T-helper 22 cell (primary cell): Measurements from ENCODE around the gene MED8.
A peak's percentile ranks its signal among the peaks of the same experiment; 100 is the strongest.
"Not testable (repeated sequence)": the region's sequence is repeated elsewhere in the genome, so short reads cannot be mapped to it uniquely, and the experiment has no call there.

Experiments
- DNase-seq: peaks from one replicate; pipeline ENCODE4 v3.0.0-alpha.2; 2020; ENCODE audit warnings: low read depth

Gene MED8

DNA sequence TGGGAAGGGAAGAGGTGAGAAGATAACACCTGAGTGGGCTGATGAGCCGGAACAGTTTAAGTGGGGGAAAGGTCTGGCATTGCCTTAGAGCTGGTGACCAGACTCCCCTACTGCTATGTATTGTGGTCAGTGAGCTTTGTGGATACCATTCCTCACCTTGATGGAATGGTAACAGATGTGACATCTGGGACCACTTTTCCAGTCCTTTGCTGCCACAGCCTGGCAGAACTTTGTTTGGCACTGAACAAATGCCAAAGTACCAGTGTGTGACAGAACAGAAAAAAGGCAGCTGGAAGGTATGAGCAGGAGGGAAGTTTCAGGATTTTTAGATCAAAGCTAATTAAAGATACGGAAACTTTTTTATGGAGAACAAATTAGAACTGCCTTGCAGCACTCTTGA, 6.2 kb downstream of the MED8 start:
- DNase-seq = no peak

DNA sequence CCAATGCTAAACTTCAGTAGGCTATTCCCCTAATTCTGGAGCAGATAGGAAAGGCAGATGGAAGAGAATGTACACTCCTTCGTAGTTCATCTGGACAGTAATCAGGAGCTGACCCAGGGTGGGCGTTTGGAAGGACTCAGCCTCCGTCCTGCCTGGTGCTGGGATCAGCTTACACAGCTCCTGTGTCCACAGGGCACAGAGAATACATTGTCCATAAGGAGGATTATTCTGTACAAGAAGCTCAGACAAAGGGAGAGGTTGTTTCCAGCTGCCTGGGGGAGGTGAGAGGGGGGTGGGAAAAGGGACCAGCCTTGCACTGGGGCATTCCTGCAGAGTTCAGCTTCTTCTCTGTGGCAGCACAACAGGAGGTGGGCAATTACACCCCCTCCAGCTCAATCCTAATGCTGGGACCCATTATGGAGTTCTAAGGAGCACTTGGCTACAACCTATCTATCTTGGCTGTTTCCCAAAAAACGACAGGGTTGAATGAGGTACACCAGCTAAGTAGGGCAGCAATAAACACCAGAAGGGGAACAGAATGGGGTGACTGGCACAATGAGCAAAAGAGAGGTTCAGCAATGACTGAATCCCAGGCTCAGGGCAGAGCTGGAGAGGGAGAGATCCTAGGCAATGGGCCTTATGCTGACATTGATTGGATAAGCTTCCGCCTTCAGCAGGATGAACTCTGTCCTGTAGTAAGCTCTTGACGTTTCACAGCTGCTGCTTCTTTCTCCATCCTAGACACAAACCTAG, 7.4 kb downstream of the MED8 start:
- DNase-seq = no peak

- no peak for DNase-seq
Observed at GRCh38 chr1:43381612-43382011, 8.0 kb downstream of the MED8 start.

DNA sequence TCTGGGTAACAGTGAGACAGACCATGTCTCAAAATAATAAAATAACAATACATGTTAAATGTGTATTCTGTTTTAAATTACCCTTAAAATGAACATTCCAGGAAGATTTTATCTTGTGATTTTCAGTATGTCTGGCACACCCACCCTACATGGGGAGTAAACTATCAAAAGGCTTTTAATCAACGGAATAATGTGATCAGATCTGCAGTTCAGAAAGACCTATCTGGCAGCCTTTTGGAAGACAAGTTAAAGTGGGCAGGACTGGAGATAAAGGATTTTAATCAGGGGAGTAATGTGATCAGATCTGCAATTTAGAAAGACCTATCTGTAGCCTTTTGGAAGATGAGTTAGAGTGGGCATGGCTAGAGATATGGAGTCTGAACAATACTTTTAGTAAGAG, 10.1 kb downstream of the MED8 start:
- DNase-seq = no peak

GRCh38 chr1:43377831-43378230, 11.8 kb downstream of the MED8 start:
- no peak for DNase-seq

GRCh38 chr1:43376723-43377235, 12.8 kb downstream of the MED8 start:
- no peak for DNase-seq

GRCh38 chr1:43373066-43373940, 16.3 kb downstream of the MED8 start:
- DNase-seq = no peak

GRCh38 chr1:43372172-43372571, 17.4 kb downstream of the MED8 start:
- no peak for DNase-seq

DNA sequence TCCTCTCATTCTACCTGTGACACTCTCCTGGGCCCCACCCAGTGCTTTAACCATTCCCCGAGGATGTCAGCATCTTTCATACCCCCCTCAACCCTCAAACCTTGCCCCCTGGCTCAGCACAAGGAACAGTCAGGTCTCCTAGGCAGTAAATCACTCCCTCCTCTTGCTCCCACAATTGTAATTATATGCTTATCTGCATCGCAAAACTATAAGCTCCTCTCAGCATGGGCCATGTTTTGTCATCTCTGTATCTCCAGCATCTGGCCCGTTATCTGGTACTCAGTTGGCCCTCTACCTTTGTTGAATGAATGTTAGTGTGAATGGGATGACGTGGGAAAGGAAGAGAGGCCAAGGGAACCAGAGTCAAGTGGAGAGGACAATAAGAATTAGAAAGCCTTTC, 19.0 kb downstream of the MED8 start:
- DNase-seq = no peak

DNA sequence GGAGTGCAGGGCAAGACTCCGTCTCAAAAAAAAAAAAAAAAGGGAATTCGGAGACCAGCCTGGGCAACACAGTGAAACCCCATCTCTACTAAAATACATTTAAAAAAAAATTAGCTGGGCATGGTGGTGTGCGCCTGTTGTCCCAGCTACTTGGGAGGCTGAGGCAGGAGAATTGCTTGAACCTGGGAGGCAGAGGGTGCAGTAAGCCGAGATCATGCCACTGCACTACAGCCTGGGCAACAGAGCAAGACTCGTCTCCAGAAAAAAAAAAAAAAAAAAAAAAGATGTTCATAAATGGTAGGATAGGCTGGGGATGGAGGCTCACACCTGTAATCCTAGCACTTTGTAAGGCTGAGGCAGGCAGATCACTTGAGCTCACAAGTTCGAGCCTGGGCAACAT, 19.8 kb downstream of the MED8 start:
- DNase-seq = not testable (repeated sequence)

DNA sequence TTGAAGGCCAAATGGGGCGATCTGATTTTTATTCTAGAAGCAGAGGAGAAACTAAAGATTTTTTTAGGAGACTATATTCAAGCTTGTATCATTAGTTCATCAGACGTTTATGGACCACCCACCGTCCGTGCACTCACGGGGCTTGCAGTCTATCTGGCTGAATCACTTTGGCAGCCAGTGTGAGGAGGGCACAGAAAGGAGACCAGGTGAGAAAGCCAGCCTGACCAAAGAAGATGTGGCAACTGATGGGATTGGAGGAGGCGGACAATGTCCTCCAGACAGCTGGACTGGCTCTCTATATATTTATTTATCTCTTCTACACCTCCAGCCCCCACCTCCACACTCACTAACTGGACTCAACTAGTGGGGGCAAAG, 21.0 kb downstream of the MED8 start:
- DNase-seq = no peak

DNA sequence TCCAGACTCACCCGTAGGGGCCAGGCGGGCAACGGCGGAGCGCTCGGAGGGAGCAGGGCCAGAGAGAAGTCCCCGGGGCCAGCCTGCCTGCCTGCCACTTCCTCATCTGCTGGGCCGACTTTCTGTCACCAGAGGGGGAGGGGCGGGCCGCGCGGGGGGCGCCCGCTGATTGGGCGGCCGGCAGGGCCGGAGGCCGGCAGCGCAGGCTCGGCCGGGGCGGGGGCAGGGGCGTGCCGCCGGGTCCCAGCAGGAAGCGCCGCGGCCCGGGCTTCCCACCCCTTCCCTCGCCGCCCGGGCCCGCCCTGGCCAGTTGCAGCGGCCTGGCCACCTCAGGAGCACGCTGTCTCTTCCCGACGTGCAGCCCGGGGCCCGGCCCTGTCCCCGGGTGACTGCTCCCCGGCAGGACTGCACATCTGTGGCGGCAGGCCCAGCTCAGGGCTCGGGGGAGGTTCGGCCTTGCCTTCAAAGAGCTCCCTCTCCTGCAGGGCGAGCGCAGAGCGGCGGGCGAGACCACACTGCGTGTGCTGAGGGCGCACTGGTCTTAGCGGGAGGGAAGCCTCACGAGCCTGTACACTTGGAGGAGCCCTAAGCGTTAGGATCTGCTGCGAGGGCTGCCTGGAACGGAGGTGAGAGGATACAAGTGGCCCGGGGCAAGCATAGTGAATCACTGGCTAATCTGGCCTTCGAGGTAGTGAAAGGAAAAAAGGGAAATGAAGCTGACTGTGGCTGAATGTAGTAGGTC, 21.5 kb downstream of the MED8 start, which contains the start of gene ELOVL1:
TSS of gene ELOVL1 (minus strand) at position 108 of the 742 bp plus-strand sequence. CDS start 2,402 bp downstream, outside the sequence.
- peak; percentile 75 for DNase-seq

GRCh38 chr1:43367026-43367903, 22.3 kb downstream of the MED8 start:
- DNase-seq = no peak

DNA sequence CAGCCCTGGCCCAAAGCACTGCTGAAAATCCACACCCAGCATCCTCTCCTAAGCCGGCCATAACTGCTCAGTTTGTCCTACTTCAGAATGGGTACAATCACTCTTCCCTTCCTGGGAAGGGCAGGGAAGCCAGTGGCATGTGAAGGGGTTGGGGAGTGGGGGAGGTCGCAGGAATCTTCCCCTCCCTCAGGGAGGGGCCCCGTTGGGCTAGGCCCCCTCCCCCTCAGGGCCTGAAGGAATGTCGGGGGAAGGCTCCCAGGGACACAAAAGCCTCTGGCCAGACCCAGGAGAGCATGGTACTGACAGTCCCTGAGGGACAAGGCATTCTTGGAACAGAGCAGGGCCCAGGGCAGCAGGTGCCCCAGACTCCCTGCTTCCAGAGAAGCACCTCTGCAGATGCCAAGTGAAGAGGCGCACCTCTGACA, 23.0 kb downstream of the MED8 start:
- no peak for DNase-seq

DNA sequence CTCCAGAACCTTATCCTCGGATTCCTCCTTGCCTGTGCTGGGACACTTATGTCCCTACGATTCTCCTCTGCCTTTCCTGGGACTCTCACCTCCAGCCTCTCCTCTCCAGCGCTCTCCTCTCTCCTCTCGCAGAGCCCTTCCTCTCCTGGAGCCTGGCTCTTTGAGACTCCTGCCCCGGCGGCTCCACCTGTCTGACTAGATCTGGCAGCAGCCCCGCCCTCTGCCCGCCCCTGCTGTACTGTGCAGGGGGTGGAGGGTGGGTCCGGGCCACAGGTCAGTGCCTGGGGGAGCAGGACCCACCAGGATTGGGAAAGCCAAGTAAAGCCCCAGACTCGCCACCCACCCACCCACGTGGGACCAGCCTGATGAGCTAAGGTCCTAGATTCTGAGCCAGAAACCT, 23.4 kb downstream of the MED8 start:
- no peak for DNase-seq

DNA sequence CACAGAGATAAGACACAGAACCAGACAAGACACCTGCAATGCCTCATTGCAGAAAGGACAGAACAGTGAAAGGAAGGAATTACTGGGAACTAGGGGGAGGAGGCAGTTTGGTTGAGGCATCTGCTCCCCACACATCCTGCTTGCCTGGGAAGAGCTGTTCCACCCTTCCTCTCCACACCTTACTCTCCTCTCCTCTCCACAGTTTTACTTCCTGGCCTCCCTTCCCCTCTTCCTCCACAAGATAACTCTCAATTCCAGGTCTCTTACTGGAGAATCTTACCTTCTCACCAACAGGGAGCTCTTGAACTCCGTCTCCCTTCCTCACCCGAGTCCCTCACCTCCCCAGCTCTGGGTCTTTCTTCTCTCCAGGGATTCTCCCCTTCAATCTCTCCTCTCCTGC, 23.9 kb downstream of the MED8 start:
- no peak for DNase-seq

DNA sequence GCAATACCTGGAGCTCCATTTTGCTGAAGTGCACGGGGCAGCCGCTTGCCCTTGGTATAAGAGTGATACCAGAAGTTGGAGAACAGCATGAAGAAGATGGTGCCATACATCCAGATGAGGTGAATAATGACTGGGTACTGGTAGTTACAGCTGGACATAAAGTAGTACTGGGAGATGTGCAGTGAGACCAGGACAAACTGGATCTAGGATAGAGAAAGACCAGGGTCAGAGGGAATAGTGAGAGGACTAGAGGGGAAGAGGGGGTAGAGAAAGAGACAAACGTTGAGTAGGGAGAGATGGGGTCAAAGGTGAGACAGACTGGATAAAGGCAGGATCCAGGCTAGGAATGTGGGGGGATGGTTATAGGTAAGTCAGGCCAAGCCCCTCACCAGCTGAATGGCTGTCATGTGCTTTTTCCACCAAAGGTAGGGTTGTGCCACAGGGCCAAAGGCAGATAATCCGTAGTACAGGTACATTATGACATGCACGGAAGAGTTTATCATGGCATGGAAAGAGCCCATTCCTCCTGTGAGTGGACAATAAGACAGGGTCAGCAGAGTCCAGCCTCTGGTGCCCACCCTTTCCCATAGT, 25.6 kb downstream of the MED8 start:
- no peak for DNase-seq

DNA sequence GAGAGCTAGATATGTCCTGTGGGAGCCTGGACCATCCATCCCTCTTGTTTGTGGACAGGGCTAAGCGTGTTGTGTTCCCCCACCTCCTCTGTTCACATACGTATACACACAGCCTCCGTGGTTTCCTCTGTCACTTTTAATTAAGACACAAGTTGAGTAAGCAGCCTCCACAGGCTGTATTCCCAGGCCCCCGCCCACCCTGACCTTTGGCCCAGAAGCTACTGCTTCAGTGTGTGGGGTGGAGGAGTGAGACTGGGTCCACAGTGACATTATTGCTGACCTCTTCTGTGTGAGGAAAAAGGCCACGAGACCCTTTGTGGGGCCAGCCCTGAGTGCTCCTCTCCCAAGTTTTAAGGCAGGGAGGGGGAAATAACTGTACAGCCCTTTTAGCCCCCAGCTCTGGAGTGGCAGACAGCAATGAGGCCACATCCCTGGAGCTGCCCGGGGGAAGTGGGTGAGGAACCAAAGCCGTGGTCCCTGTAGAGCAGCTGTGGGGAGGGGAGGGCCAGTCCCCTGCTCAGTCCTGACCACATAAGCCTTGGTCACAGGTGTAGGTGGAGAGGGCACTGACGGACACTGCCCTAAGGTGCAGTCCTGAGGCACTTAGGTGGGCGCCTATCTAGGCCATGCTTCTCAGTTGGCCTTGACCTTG, 26.2 kb downstream of the MED8 start:
- no peak for DNase-seq

GRCh38 chr1:43360616-43361015, 29.0 kb downstream of the MED8 start:
- DNase-seq = no peak

GRCh38 chr1:43359696-43360095, 29.9 kb downstream of the MED8 start:
- no peak for DNase-seq
